ENCODE results near the gene ATG7. TPM values are rescaled to one million over a fixed set of nuclear protein-coding genes. Genes with fewer than 3 reads are reported as not detected.
"Not testable (repeated sequence)": the region's sequence is repeated elsewhere in the genome, so short reads cannot be mapped to it uniquely, and the experiment has no call there.

The ATG7 gene
- total RNA-seq, 1 experiment from 2014 or later: 35.2 TPM

- not testable (repeated sequence) for H3K4me3 ChIP-seq (ENCODE audit: insufficient read depth, low read depth, low read length); H3K27me3 ChIP-seq (ENCODE audit: control insufficient read depth, insufficient read depth, low read length); H3K36me3 ChIP-seq (replicated peaks; ENCODE audit: control insufficient read depth, insufficient read depth, low read length); DNase-seq
Observed at GRCh38 chr3:11445193-11445592, 173.0 kb downstream of the ATG7 start.

- Histone ChIP-seq H3K36me3 (replicated peaks; ENCODE audit: control insufficient read depth, insufficient read depth, low read length) (no peaks in the 10 kb centered on the region), H3K27me3 (ENCODE audit: control insufficient read depth, insufficient read depth, low read length) (no peaks in the 10 kb centered on the region), H3K4me3 (ENCODE audit: insufficient read depth, low read depth, low read length) (no peak overlapping the region)
- DNase-seq: no peak
Observed at GRCh38 chr3:11445883-11446282, 173.7 kb downstream of the ATG7 start.

- no peaks in the 10 kb centered on the region for H3K27me3 ChIP-seq (ENCODE audit: control insufficient read depth, insufficient read depth, low read length)
- H3K4me3 ChIP-seq (ENCODE audit: insufficient read depth, low read depth, low read length): no peak overlapping the region
- H3K36me3 ChIP-seq (replicated peaks; ENCODE audit: control insufficient read depth, insufficient read depth, low read length): no peaks in the 10 kb centered on the region
- no peak for DNase-seq
Observed at GRCh38 chr3:11447584-11448200, 175.5 kb downstream of the ATG7 start.

- Histone ChIP-seq H3K4me3 (ENCODE audit: insufficient read depth, low read depth, low read length) (no peak overlapping the region), H3K36me3 (replicated peaks; ENCODE audit: control insufficient read depth, insufficient read depth, low read length) (no peaks in the 10 kb centered on the region), H3K27me3 (ENCODE audit: control insufficient read depth, insufficient read depth, low read length) (no peaks in the 10 kb centered on the region)
- DNase-seq: no peak
Observed at GRCh38 chr3:11450015-11450414, 177.8 kb downstream of the ATG7 start.

GRCh38 chr3:11452312-11452711 is 180.1 kb downstream of the ATG7 start:
- no peak overlapping the region for H3K4me3 ChIP-seq (ENCODE audit: insufficient read depth, low read depth, low read length)
- no peak for DNase-seq
- no peaks in the 10 kb centered on the region for H3K27me3 ChIP-seq (ENCODE audit: control insufficient read depth, insufficient read depth, low read length)
- no peaks in the 10 kb centered on the region for H3K36me3 ChIP-seq (replicated peaks; ENCODE audit: control insufficient read depth, insufficient read depth, low read length)

GRCh38 chr3:11452885-11453847 is 181.0 kb downstream of the ATG7 start:
- H3K4me3 ChIP-seq (ENCODE audit: insufficient read depth, low read depth, low read length): no peak overlapping the region
- H3K27me3 ChIP-seq (ENCODE audit: control insufficient read depth, insufficient read depth, low read length): no peaks in the 10 kb centered on the region
- no peaks in the 10 kb centered on the region for H3K36me3 ChIP-seq (replicated peaks; ENCODE audit: control insufficient read depth, insufficient read depth, low read length)
- DNase-seq: no peak

GRCh38 chr3:11455956-11456355 is 183.8 kb downstream of the ATG7 start:
- no peak for DNase-seq

GRCh38 chr3:11457135-11457534 is 184.9 kb downstream of the ATG7 start:
- H3K4me3 ChIP-seq (ENCODE audit: insufficient read depth, low read depth, low read length): no peak overlapping the region
- no peak for DNase-seq
- H3K27me3 ChIP-seq (ENCODE audit: control insufficient read depth, insufficient read depth, low read length): no peaks in the 10 kb centered on the region

More at GRCh38 chr3:11455956-11456355, 183.8 kb downstream of the ATG7 start:
- H3K36me3 ChIP-seq (replicated peaks; ENCODE audit: control insufficient read depth, insufficient read depth, low read length): no peaks in the 10 kb centered on the region
- no peak overlapping the region for H3K4me3 ChIP-seq (ENCODE audit: insufficient read depth, low read depth, low read length)
- no peaks in the 10 kb centered on the region for H3K27me3 ChIP-seq (ENCODE audit: control insufficient read depth, insufficient read depth, low read length)

GRCh38 chr3:11459186-11459824 is 187.1 kb downstream of the ATG7 start:
- DNase-seq: no peak
- Histone ChIP-seq H3K27me3 (ENCODE audit: control insufficient read depth, insufficient read depth, low read length) (no peaks in the 10 kb centered on the region), H3K36me3 (replicated peaks; ENCODE audit: control insufficient read depth, insufficient read depth, low read length) (no peaks in the 10 kb centered on the region), H3K4me3 (ENCODE audit: insufficient read depth, low read depth, low read length) (no peak overlapping the region)

More at GRCh38 chr3:11457135-11457534, 184.9 kb downstream of the ATG7 start:
- H3K36me3 ChIP-seq (replicated peaks; ENCODE audit: control insufficient read depth, insufficient read depth, low read length): no peaks in the 10 kb centered on the region

GRCh38 chr3:11461226-11461625 is 189.0 kb downstream of the ATG7 start:
- DNase-seq: no peak
- Histone ChIP-seq H3K36me3 (replicated peaks; ENCODE audit: control insufficient read depth, insufficient read depth, low read length) (no peaks in the 10 kb centered on the region), H3K4me3 (ENCODE audit: insufficient read depth, low read depth, low read length) (no peak overlapping the region), H3K27me3 (ENCODE audit: control insufficient read depth, insufficient read depth, low read length) (no peaks in the 10 kb centered on the region)

- H3K4me3 ChIP-seq (ENCODE audit: insufficient read depth, low read depth, low read length); H3K36me3 ChIP-seq (replicated peaks; ENCODE audit: control insufficient read depth, insufficient read depth, low read length); H3K27me3 ChIP-seq (ENCODE audit: control insufficient read depth, insufficient read depth, low read length); DNase-seq: not testable (repeated sequence)
Observed at GRCh38 chr3:11462673-11463072, 190.5 kb downstream of the ATG7 start.

- Histone ChIP-seq H3K4me3 (ENCODE audit: insufficient read depth, low read depth, low read length) (no peak overlapping the region), H3K36me3 (replicated peaks; ENCODE audit: control insufficient read depth, insufficient read depth, low read length) (no peaks in the 10 kb centered on the region), H3K27me3 (ENCODE audit: control insufficient read depth, insufficient read depth, low read length) (no peaks in the 10 kb centered on the region)
- DNase-seq: no peak
Observed at GRCh38 chr3:11463591-11463990, 191.4 kb downstream of the ATG7 start.

- H3K27me3 ChIP-seq (ENCODE audit: control insufficient read depth, insufficient read depth, low read length): no peaks in the 10 kb centered on the region
- no peak for DNase-seq
- H3K36me3 ChIP-seq (replicated peaks; ENCODE audit: control insufficient read depth, insufficient read depth, low read length): no peaks in the 10 kb centered on the region
- no peak overlapping the region for H3K4me3 ChIP-seq (ENCODE audit: insufficient read depth, low read depth, low read length)
Observed at GRCh38 chr3:11464356-11464755, 192.2 kb downstream of the ATG7 start.

- Histone ChIP-seq H3K36me3 (replicated peaks; ENCODE audit: control insufficient read depth, insufficient read depth, low read length) (no peaks in the 10 kb centered on the region), H3K4me3 (ENCODE audit: insufficient read depth, low read depth, low read length) (no peak overlapping the region)
- DNase-seq: no peak
Observed at GRCh38 chr3:11465744-11466616, 193.8 kb downstream of the ATG7 start.

More at GRCh38 chr3:11465744-11466616, 193.8 kb downstream of the ATG7 start:
- H3K27me3 ChIP-seq (ENCODE audit: control insufficient read depth, insufficient read depth, low read length): no peaks in the 10 kb centered on the region

Data from H7 (cell line).